Pancreas (tissue), 10 donors: ENCODE data around the gene ZNF468. TPM values are rescaled to one million over a fixed set of nuclear protein-coding genes. Genes with fewer than 3 reads are reported as not detected.
"Not testable (repeated sequence)": the region's sequence is repeated elsewhere in the genome, so short reads cannot be mapped to it uniquely, and the experiment has no call there.

Source experiments
- ATAC-seq, 4 donors: fragments of 200-7000 bp; cut with Tn5 transposase; one replicate each; pipeline versions ENCODE4 v1.8.0 to v1.9.1; 2020; ENCODE audit warnings: mild to moderate bottlenecking in 4 of 4, moderate library complexity in 4 of 4
- DNase-seq, 6 donors: peaks; one replicate each; pipeline ENCODE4 v3.0.0-alpha.2; 2020
- FAIRE-seq: peaks from 2 replicates; lab custom pipeline; 2012; peaks lifted over from hg19 to GRCh38; lab: Jason Lieb, UNC
- H3K27ac ChIP-seq, 4 donors: fragments of 200-600 bp; sonication (generic); 1 replicate in 3 of 4; 2 replicates in 1 of 4; pipeline versions ENCODE4 v1.5.0 to v1.8.0; 2020
- H3K27me3 ChIP-seq, 4 donors: fragments of 200-600 bp; one replicate each; pipeline ENCODE4 v1.8.0; 2021
- H3K36me3 ChIP-seq, 3 donors: fragments of 200-600 bp; sonication (generic) in 1 of 3; one replicate each; pipeline versions ENCODE4 v1.5.0 to v1.8.0; 2020 to 2021
- H3K4me1 ChIP-seq, 3 donors: fragments of 200-600 bp; one replicate each; pipeline ENCODE4 v1.8.0; 2021
- H3K4me3 ChIP-seq, 4 donors: fragments of 200-600 bp; sonication (generic) in 2 of 4; one replicate each; pipeline versions ENCODE4 v1.5.0 to v1.8.0; 2020 to 2021
- H3K9me3 ChIP-seq, 4 donors: fragments of 200-600 bp; one replicate each; pipeline ENCODE4 v1.8.0; 2021
- CTCF ChIP-seq, 4 donors: fragments of 200-600 bp; sonication (generic) in 3 of 4; IDR thresholded peaks; one replicate each; pipeline versions ENCODE4 v1.5.0 to v1.8.0; 2021; ENCODE audit warnings: antibody characterized with exemption in 4 of 4
- WGBS, 2 donors: extraction: QIAGEN DNeasy Blood & Tissue Kit; methylation state at CpG; one replicate each; pipeline ENCODE4 v1.1.7; 2013; 5-methylcytosine and 5-hydroxymethylcytosine counted together
- intact Hi-C, 3 donors: fragments of 100-400 bp; cut with DNase I; formaldehyde crosslinking; loops; one replicate each; pipeline versions ENCODE4 v1.11.1 to v1.14.2; 2022
- polyA plus RNA-seq, 2 donors: library from polyadenylated mRNA; stranded (reverse); fragments of 200-250 nt; gene quantifications; one replicate each; pipeline ENCODE4 v1.2.3, GENCODE V29; 2013
- total RNA-seq, 6 donors: library from RNA; stranded (reverse); fragmentation: NEBNext Ultra II Directional in 4 of 6; extraction: Animal tissue kit (Norgen Biotek cat#: 25700) in 4 of 6; gene quantifications; one replicate each; pipeline versions ENCODE4 v1.2.1 to v1.2.4, GENCODE V29; 2021 to 2023
- donor health status: healthy with polysubstance abuse.
- donor health status: DM: no; HTN: no; CAD: no; lungs with moderate emphysema.
- donor health status: DM: no; HTN: no; CAD: no.
- donor health status: control.
- donor health status: control.
- donor health status: Bipolar disorder and iron deficiency.
- donor health status: DM: yes; HTN: yes; CAD: no.
- donor health status: DM: no; HTN: no; CAD: no.
- donor health status: DM: no; HTN: no; CAD: no.
- donor health status: DM: yes; HTN: yes; CAD: no.

Gene ZNF468
- total and polyA plus RNA-seq, 8 donors = 6.5 to 14.7 (median 8.5) TPM

GRCh38 chr19:52809801-52810200 is 47.6 kb downstream of the ZNF468 start:
- H3K4me3 ChIP-seq = no peak overlapping the region
- intact Hi-C loops = no loop called here
- FAIRE-seq (no peak), DNase-seq (peak in 1 of 6 donors; percentile 49), ATAC-seq (no peak)
- H3K27me3 ChIP-seq = no peaks in the 10 kb centered on the region
- H3K4me1 ChIP-seq = no peaks in the 10 kb centered on the region
- H3K36me3 ChIP-seq = peaks cover 0 to 14% (median 3%) of the 10 kb centered on the region in 3 donors
- H3K27ac ChIP-seq = no peak overlapping the region
- H3K9me3 ChIP-seq = no peaks in the 10 kb centered on the region
- no peak for TF ChIP-seq CTCF (IDR thresholded peaks at IDR 0.05)
- 94 to 96% methylated on average over 31 to 32 of the region's 32 CpGs for WGBS, 2 donors

- ATAC-seq, H3K27me3 ChIP-seq, DNase-seq, H3K27ac ChIP-seq, intact Hi-C loops, H3K4me3 ChIP-seq, FAIRE-seq, H3K4me1 ChIP-seq: not testable (repeated sequence)
- Histone ChIP-seq H3K9me3 (peaks cover 0 to 17% (median 2%) of the 10 kb centered on the region in 4 donors), H3K36me3 (peaks cover 8 to 43% (median 17%) of the 10 kb centered on the region in 3 donors)
- 96 to 100% methylated on average over 9 of the region's 9 CpGs for WGBS, 2 donors
Measured at GRCh38 chr19:52799950-52800640, 57.3 kb downstream of the ZNF468 start.

- WGBS, 2 donors = 82 to 86% methylated on average over 6 of the region's 6 CpGs
- peaks cover 0 to 3% (median 0%) of the 10 kb centered on the region in 3 donors for H3K4me1 ChIP-seq
- DNase-seq = no peak
- ATAC-seq = no peak
- no peak overlapping the region for H3K4me3 ChIP-seq
- H3K36me3 ChIP-seq = no peaks in the 10 kb centered on the region
- no peaks in the 10 kb centered on the region for H3K27me3 ChIP-seq
- no peak overlapping the region for H3K27ac ChIP-seq
- intact Hi-C loops = no loop called here
- H3K9me3 ChIP-seq = no peaks in the 10 kb centered on the region
- TF ChIP-seq CTCF (IDR thresholded peaks at IDR 0.05) = no peak
- no peak for FAIRE-seq
Measured at GRCh38 chr19:52789440-52789839, 68.0 kb downstream of the ZNF468 start.

Other genes starting within 250 kb of the ZNF468 start
- 10 to 100 TPM in 5 of 6 donors, 1 to 10 TPM in 1; 8.7 to 36.9 (median 16.9) TPM for gene ZNF83, start 219.3 kb downstream of the ZNF468 start, total RNA-seq
- gene ZNF83, start 219.3 kb downstream of the ZNF468 start, polyA plus RNA-seq = 10 to 100 TPM; 57.1 to 86.8 TPM
- gene ZNF611, start 122.6 kb downstream of the ZNF468 start, total RNA-seq = 10 to 100 TPM in 1 of 6 donors, 1 to 10 TPM in 5; 5.7 to 15.2 (median 7.0) TPM
- 1 to 10 TPM; 3.4 to 6.2 TPM for gene ZNF611, start 122.6 kb downstream of the ZNF468 start, polyA plus RNA-seq
- 10 to 100 TPM in 1 of 6 donors, 1 to 10 TPM in 5; 3.1 to 10.3 (median 5.1) TPM for gene ZNF600, start 70.8 kb downstream of the ZNF468 start, total RNA-seq
- gene ZNF600, start 70.8 kb downstream of the ZNF468 start, polyA plus RNA-seq = 10 to 100 TPM; 11.0 to 17.4 TPM
- gene ZNF28, start 36.0 kb downstream of the ZNF468 start, total RNA-seq = 10 to 100 TPM in 1 of 6 donors, 1 to 10 TPM in 5; 4.9 to 13.5 (median 7.1) TPM
- 1 to 10 TPM; 2.3 to 2.8 TPM for gene ZNF28, start 36.0 kb downstream of the ZNF468 start, polyA plus RNA-seq
- gene ZNF320, start 40.0 kb upstream of the ZNF468 start, total RNA-seq = 10 to 100 TPM in 1 of 6 donors, 1 to 10 TPM in 5; 2.8 to 21.3 (median 6.4) TPM
- 1 to 10 TPM; 3.6 to 7.3 TPM for gene ZNF320, start 40.0 kb upstream of the ZNF468 start, polyA plus RNA-seq
- gene ZNF888, start 65.8 kb upstream of the ZNF468 start, total RNA-seq = 10 to 100 TPM in 1 of 6 donors, 1 to 10 TPM in 5; 4.0 to 10.8 (median 4.8) TPM
- 10 to 100 TPM in 1 of 2 donors, 1 to 10 TPM in 1; 5.8 to 10.5 TPM for gene ZNF888, start 65.8 kb upstream of the ZNF468 start, polyA plus RNA-seq
- 10 to 100 TPM in 1 of 6 donors, 1 to 10 TPM in 5; 3.6 to 12.1 (median 5.7) TPM for gene ZNF816, start 105.3 kb upstream of the ZNF468 start, total RNA-seq
- 1 to 10 TPM; 3.2 to 4.1 TPM for gene ZNF816, start 105.3 kb upstream of the ZNF468 start, polyA plus RNA-seq
- gene ERVV-1, start 156.3 kb upstream of the ZNF468 start, total RNA-seq = not detected
- gene ERVV-1, start 156.3 kb upstream of the ZNF468 start, polyA plus RNA-seq = not detected
- gene ERVV-2, start 187.1 kb upstream of the ZNF468 start, total RNA-seq = not detected
- gene ERVV-2, start 187.1 kb upstream of the ZNF468 start, polyA plus RNA-seq = not detected
- gene ZNF160, start 245.8 kb upstream of the ZNF468 start, total RNA-seq = 10 to 100 TPM in 4 of 6 donors, 1 to 10 TPM in 2; 6.4 to 18.7 (median 12.5) TPM
- gene ZNF160, start 245.8 kb upstream of the ZNF468 start, polyA plus RNA-seq = 10 to 100 TPM; 14.6 to 21.4 TPM